Dermis microvascular lymphatic vessel endothelial cell (primary cell): Measurements from ENCODE around the gene NACC2. TPM values are rescaled to one million over a fixed set of nuclear protein-coding genes. Genes with fewer than 3 reads are reported as not detected.
A peak's percentile ranks its signal among the peaks of the same experiment; 100 is the strongest.

Source experiments
- DNase-seq, 2 donors: peaks; one replicate each; pipeline versions ENCODE4 v3.0.0 to v3.0.0-alpha.2; 2010; ENCODE audit warnings: low read depth in 2 of 2
- total RNA-seq: library from RNA; depleted of rRNA; stranded (reverse); fragments of >200 nt; gene quantifications from 2 replicates; pipeline ENCODE4 v1.2.1, GENCODE V29; 2014

The NACC2 gene
- total RNA-seq, 1 donor from 2014 or later, result 12.2 TPM

DNA sequence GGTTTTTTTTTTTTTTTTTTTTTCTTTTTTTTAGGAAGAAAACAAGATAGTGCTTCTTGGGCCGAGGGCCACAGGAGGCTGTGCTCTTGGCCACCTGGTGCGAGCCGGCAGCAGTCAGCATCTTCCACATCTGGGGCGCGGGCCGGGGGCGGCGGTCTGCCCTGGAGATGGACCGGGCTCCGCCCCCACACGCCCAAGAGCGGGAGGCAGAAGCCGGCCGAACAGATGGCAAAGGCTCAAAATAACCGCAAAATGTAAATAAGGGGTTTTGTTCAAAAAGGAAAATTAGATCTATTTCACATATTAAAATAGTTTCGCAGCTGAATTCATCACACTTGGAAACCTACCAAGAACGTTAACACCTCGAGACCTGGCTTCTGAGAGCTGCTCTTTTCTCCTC is 82.4 kb downstream of the NACC2 start:
- no peak for DNase-seq

DNA sequence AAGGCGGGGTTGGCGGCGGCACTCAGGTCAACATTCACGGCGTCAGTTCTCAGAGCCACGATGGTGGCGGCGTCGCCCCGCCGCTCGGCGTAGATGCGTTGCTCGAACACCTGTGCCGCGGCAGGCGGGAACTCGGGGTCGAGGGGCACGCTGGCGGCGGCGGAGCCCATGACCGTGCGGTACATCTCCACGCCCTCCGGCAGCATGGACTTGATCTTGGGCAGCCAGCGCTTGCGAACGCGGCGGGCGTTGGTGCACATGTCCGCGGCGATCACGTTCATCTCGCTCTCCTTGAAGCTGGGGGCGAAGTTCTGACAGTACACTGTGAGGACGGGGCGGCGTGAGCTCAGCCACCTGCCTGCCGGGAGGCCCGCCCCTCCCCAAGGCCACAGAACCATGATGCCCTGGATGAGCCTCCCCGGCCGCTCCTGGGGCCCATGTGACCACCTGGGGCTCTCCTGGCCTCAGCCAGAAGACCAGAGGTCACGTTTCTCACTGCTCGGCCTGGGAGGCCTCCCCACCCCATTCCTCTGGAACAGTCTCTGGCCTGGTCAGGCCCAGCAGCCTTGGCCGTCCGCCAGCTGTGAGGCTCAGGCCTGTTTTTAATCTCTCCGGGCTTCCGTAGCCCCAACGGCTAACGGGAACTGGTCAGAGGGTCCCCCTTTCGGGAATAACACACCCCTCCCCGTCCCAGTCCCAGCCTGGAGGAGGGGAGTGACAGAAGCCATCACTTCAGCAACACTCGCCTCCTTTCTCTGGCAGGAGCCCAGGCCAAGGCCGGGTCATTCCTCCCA is 83.2 kb downstream of the NACC2 start:
- DNase-seq, result peak in 1 of 2 donors; percentile 74

- peak in 1 of 2 donors; percentile 43 for DNase-seq
Observed at GRCh38 chr9:136011376-136011702, 83.8 kb downstream of the NACC2 start.

- peak in 1 of 2 donors; percentile 76 for DNase-seq
Observed at GRCh38 chr9:136010615-136011361, 84.3 kb downstream of the NACC2 start.

DNA sequence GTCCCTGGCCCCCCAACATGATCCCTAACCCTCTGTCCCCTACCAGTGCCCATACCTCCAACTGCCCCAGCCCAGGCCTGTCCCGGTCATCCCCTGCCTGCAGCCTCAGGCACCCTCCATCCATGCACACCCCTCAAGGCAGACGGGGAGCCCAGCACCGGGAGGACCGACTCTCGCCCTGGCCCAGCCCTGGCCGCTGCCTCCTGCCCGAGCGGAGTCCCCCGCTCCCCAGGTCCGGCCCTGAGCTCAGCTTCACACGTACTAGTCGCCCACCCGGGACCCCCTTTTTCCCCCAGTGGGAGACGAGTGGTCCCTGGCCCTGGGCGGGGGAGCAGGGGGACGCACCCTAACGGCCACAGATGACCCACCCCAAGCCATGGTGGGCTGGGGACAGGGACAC is 84.9 kb downstream of the NACC2 start:
- no peak for DNase-seq

DNA sequence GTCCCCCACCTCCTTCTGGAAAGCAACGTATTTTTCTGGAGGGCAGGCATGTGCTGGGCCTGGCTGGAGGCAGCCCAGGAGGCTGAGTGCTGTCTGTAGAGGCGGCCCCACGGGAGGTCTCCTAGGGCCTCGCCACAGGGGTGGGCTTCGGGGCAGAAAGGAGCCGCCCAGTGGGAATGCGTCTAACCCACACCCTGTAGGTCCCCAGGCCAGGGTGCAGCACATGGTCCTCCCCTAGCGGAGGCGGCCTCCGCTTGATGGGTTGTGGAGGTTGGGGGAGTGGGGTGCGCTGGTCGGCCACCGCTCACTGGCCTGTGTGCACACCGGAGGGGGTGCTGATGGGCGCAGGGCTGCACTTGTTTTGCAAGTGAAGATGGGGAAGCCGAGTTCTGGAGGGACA is 85.6 kb downstream of the NACC2 start:
- DNase-seq, result no peak

GRCh38 chr9:136008693-136008997 is 86.4 kb downstream of the NACC2 start:
- DNase-seq, result no peak

DNA sequence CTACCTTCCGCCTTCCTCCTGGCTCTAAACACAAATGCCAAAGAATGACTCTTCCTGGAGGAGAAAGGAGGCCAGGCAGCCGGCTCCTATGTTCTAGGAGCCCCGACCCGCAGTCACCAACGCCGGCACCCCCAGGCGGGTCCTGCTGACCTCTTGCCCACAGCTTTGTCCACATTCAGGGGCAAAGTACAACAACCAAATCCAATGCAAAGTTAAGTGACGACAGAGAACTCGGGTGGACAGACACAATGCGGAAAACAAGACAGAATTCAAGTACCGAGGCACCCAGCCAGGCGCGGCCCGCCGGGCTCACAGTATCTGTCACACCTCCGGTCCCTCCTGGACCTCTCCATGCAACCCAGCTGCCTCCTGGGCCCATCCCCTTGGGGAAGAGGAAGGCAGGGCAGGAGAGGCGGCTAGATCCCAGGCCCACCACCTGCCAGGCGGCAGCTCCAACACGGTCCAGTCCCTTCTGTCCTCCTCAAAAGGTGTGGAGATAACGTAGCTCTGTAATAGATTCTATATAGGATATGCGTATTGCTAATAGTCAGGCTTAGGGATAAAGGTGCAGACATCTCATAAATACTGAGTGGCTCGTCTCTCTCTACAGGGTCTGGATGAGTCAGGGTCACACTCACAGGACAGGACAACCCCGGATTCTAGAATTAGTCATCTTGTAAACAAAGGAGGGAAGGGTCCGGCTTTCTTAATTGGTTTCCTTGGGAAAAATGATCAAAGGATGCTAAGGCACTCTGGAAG is 87.0 kb downstream of the NACC2 start:
- peak in 1 of 2 donors; percentile 83 for DNase-seq

DNA sequence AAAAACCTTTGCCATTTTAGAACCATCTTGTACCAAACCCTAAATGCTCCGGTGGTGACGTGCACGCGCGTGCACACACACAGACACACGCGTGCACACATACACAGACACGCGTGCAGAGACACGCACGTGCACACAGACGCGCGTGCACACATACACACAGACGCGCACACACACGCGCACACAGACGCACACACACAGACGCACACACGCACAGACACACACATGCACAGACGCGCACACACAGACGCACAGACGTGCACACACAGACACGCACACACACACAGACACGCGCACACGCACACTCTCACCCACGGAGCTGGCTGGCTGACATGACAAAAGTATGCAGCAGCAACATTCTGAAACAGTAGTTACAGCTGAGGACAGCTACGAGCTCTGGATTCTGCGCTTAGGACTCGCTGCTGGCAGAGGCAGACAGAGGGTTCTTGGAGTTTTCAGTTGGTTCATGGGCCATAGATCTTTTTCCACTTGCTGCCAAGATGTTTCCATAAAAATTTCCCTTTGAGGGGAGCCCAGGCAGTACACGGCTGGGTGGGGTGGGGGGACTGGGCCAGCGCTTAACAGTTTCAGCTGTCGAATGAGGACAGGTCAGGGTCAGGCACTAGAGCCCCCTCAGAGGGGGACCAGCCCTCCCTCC is 87.7 kb downstream of the NACC2 start:
- DNase-seq, result no peak

- DNase-seq, result no peak
Observed at GRCh38 chr9:136006169-136006568, 88.9 kb downstream of the NACC2 start.

DNA sequence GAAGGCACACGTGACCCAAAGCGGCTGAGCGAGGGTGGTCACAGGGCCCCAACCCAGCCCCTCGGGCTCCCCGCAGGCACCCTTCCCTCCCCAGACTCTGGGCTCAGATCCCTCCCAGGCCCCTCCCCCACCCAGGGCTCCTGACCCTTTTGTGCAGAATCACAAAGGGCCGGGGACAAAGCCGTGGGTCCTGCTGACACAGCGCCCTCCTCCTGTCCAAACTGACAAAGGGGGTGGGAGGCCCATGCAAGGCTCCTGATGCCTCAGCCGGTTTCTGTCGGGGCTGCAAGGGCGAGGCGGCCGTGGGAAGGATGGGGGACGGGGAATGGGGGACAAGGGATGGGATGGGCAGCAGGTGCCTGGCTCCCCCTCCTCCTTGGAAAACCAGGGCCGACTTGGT is 90.4 kb downstream of the NACC2 start:
- DNase-seq, result no peak

DNA sequence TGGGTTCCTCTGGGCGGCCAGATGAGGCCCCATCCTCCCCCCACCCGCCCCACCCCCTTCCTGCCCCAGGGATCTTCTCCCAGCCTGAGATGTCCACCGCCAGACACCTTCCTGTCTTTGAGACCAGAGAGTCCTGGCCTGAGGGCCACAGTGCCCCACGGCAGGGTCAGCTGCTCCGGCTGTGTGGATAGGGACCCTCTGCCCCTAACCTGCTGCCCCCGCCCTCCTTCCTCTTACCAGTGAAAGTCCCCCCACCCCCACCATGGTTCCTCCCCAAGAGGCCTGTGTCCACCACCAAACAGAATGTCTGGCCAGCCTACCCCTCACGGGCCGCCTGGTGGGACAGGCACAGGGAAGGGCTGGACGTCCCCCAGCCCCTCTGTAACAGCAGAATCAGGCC is 90.9 kb downstream of the NACC2 start:
- no peak for DNase-seq

GRCh38 chr9:136003411-136004218 is 91.5 kb downstream of the NACC2 start:
- no peak for DNase-seq

DNA sequence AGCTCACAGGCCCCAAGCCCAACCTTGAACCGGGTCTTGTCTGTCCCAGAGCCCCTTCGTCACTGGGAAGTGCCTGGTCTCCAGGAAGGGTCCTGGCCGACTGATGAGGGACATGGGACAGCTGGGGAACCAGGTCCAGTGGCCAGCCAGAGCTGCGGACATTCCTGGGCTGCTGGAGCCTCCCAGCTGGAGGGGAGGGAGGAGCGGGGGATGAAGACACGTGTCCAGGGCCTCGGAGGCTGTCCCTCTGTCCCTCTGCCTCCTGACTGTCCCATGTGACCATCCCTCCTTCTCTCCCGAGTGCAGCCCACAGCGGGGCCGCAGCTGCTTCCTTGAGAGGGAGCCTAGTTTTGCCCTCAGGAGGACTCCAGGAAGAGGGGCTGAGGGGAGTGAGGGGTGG is 92.2 kb downstream of the NACC2 start:
- DNase-seq, result no peak

GRCh38 chr9:136002215-136002614 is 92.9 kb downstream of the NACC2 start:
- no peak for DNase-seq

- no peak for DNase-seq
Observed at GRCh38 chr9:136001231-136001630, 93.9 kb downstream of the NACC2 start.

DNA sequence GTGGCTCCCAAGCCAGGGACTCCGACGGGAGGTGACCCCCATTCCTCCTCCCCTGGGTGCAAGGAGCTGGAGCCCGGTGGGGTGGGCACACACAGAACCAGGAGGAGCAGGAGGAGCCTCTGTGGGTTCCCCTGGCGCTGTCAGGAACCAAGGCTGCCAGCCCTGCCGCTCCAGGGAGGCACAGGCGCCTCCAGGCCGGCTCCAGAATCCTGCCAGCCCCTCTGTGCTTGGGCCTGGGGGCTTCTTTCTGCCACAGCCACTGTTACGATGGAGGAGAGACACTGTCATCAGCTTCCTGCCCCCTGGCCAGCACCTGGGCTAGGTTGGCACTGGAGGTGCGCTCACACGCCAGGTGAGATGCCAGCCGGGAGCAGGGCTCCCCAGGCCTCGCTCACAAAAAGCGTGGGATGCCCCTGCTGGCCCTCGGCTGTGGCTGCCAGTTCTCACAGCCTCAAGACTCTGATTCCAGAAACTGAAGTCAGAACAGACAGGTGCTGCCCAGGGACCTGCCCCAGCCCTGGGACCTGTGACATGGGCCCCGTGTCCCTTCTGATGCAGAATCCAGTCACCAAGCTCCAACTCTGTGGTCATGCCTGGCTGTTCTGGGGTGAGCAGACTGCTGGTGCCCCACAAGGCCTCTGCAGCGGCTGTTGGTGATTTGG is 96.5 kb downstream of the NACC2 start:
- no peak for DNase-seq

GRCh38 chr9:135998016-135998380 is 97.1 kb downstream of the NACC2 start:
- DNase-seq, result no peak

- no peak for DNase-seq
Observed at GRCh38 chr9:135997090-135998015, 97.7 kb downstream of the NACC2 start.

DNA sequence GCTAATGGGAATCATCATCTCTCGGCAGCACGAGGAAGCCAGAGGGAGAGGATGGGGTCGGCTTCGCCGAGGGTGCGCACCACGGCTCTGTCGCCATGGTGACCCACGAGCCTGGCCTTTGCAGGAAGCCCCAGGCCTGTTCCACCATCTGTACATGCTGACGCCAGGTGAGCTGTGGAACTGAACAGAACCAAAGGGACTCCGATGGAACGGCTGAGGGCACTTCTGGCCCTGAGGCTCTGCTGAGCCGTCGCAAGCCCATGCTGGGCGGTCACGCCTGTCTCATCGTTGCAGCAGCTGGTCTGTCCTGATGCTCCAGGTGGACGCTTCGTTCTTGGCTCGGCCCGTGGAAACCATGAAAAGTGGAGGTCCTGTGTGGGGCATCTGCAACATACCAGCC is 99.3 kb downstream of the NACC2 start:
- no peak for DNase-seq
